GM18526 (cell line): ENCODE measurements around the gene ADGRA3.

Experiments used
- POLR2A ChIP-seq: IDR thresholded peaks from 3 replicates; pipeline ENCODE4 v1.6.1; 2011; ENCODE audit not compliant: insufficient read length; ENCODE audit errors: extremely low read depth

Gene ADGRA3

DNA sequence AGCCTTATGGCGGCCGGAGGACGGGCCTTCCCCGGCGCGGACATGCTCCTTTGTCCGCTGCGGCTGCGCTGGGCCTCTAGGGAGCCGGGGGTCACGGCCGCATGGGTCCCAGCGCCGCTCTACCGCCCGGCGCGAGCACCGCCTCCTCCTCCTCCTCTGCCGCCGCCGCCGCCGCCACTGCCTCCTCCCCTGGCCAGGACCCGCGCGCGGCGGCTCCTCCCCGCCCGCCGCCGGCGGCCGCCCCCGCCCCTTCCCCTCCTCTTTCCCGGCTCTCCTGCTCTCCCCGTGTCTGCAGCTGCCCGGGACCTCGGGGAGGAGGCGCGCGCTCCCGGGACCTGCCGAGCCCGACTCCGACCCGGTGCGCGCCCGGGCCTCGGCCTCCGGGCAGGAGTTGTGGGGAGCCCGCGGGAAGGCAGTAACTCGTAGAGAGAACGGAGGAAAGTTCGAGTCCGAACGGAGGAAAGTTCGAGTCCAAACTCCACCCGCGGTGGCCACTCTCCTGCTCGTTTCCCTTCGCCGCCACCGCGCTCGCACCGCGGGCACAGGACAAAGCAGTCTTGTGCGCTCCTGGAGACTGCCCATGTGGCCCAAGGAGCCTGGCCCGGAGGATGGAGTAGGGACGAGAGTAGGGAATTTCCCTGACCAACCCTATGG is at the start of gene ADGRA3:
TSS of gene ADGRA3 (minus strand) at position 179 of the 654 bp plus-strand sequence. CDS start 282 bp downstream, outside the sequence.
- no peak for TF ChIP-seq POLR2A

DNA sequence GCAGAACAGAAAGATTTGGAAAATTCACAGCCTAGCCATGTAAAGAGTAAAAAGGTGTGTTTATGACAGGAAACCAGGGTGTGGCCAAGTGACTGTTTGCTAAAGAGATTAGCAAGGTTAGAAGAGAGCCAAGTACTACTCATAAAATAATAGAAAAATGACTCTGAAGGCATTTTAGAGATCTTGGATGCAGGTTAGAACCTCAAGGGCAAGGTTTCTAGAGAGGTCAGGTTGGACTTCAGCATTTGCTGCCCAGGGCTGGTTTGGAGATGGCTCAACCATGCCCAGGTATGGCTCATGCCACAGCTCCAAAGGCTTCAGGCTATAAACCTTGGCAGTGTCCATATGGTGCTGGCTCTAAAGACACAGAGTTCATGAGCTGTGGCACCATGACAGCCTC is 40.6 kb upstream of the ADGRA3 start:
- no peak for TF ChIP-seq POLR2A

DNA sequence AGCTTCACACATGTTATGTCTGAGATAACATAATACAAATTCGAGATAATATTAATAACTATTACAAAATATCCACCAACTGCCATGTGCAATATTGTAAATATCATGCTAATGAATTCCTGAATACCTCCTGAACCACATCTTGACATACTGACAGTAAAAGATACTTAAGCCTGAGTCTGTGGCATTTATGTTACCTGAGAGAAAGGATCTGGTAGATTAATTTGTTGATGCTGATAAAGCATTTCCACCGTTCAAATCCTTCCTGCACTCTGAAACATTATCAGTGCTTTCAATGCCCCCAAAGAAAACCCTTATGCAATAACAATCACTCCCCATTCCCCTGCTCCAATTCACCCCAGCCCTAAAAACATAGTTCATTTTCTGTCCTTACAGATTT is 38.8 kb upstream of the ADGRA3 start:
- TF ChIP-seq POLR2A = no peak

- no peak for TF ChIP-seq POLR2A
These were observed 37.7 kb upstream of the ADGRA3 start for GRCh38 chr4:22553560-22553959.

DNA sequence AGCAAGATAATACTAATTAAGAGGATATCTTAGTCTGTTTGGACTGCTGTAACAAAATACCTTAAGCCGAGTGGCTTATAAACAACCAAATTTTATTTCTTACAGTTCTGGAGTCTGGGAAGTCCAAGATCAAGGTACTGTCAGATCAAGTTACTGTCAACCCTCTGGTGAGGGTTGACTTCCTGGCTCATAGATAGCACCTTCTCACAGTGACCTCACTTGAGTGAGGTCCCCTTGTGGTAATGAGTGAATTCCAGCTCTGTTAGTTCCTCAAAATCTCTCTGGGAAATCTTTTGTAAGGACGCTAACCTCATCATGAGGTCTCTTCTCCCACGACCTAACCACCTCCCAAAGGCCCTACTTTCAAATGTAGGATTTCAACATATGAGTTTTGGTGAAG is 36.9 kb upstream of the ADGRA3 start:
- no peak for TF ChIP-seq POLR2A

GRCh38 chr4:22551550-22551949 is 35.7 kb upstream of the ADGRA3 start:
- no peak for TF ChIP-seq POLR2A

- no peak for TF ChIP-seq POLR2A
These were observed 30.4 kb upstream of the ADGRA3 start for GRCh38 chr4:22546299-22546698.

GRCh38 chr4:22539251-22539650 is 23.4 kb upstream of the ADGRA3 start:
- no peak for TF ChIP-seq POLR2A

GRCh38 chr4:22537864-22538263 is 22.0 kb upstream of the ADGRA3 start:
- no peak for TF ChIP-seq POLR2A

DNA sequence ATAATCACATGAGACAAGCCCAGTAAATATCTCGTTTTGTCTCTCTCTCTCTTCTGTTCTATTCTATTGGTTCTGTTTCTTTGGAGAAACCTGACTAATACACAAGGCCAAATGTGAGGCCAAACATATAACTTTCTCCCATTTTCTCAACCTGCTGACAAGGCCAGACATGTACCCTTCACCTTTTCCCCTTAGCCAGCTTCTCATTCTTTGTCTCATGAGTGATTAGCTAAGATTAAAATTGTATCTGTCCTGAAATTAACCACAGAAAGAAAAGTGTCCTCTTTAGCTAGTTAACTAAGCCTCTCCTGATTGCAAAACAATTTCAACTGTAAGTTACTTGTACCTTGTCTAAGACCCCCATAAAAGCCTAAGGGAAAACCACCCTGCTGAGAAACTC is 18.5 kb upstream of the ADGRA3 start:
- TF ChIP-seq POLR2A = no peak

DNA sequence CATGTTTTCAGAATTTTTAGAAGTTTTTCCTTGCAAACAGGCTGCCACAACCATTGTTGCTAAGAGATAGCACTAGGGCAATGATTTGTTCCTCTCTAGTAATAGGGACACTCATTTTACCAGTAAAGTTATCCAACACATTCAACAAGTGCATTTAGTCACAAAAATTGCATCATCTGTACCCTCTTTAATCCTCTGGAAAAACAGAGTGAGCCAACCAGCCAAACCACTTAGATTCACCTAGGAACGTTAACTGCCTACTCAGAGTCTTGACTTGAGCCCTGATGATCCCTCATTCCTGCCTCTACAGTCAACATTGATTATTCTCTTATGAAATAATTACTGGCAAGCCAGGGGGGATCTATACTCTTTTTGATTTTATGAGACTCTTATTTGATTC is 17.0 kb upstream of the ADGRA3 start:
- TF ChIP-seq POLR2A = no peak

- no peak for TF ChIP-seq POLR2A
These were observed 16.3 kb upstream of the ADGRA3 start for GRCh38 chr4:22532117-22532516.

DNA sequence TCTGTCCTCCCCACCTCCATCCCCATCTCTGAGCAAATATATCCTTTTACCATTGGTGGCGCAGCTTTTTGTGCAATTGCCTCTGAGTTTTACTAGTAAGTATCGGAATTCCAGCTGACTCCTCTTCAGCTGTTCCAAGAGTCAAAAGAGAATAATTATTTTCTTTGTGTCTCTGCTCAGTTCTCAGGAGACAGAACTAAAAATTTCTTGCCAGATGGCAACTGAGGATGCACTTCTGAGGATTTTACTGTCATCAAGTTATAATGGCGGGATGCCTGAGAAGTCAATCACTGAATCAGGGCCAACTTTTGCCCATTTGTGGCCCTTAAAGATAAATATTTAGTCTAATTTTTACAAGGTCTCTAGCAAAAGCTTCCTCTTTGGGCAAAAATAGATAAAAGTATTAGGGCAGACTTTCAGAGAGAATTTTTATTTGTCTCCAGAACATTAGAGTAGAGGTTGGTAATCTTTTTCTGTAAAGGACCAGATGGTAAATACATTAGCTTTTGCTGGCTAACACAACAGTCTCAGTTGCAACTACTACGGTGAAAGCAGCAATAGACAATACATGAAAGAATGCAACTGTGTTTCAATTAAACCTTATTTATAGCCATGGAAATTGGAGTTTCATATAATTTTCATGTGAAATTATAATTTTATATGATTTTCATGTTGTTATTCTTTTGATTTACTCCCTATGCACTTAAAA is 15.6 kb upstream of the ADGRA3 start:
- no peak for TF ChIP-seq POLR2A

GRCh38 chr4:22524895-22525294 is 9.0 kb upstream of the ADGRA3 start:
- no peak for TF ChIP-seq POLR2A

- TF ChIP-seq POLR2A = no peak
These were observed 7.0 kb upstream of the ADGRA3 start for GRCh38 chr4:22522706-22523501.

DNA sequence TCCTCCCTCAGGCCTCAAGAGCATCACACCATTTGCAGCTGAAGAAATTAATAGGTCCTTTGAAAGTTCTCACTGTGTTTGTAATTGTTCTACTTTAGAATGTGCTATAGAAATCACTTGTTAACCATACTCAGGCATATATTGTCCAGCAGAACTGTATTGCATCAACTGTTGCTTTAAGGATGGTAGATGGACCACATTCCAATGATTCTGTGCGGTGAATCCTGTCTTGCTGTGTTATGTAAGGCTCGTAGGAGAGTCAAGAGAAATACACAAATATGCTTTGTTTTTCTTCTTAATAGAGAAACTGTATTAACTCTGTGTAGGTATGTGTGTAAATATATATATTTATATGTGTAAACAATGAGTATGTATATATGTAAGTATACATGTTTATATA is 6.3 kb upstream of the ADGRA3 start:
- no peak for TF ChIP-seq POLR2A
